22Rv1 (cell line): ENCODE data around the gene SARS1.

Source experiments
- ZFX ChIP-seq: fragments of 450-650 bp; IDR thresholded peaks from 2 replicates; pipeline ENCODE4 v1.6.1; 2017; ENCODE audit warnings: antibody characterized with exemption, borderline replicate concordance
- TF ChIP-seq, protein P1 (sequence below): fragments of 450-650 bp; IDR thresholded peaks from 2 replicates; pipeline ENCODE4 v1.5.1; 2017; ENCODE audit warnings: mild to moderate bottlenecking

DNA sequence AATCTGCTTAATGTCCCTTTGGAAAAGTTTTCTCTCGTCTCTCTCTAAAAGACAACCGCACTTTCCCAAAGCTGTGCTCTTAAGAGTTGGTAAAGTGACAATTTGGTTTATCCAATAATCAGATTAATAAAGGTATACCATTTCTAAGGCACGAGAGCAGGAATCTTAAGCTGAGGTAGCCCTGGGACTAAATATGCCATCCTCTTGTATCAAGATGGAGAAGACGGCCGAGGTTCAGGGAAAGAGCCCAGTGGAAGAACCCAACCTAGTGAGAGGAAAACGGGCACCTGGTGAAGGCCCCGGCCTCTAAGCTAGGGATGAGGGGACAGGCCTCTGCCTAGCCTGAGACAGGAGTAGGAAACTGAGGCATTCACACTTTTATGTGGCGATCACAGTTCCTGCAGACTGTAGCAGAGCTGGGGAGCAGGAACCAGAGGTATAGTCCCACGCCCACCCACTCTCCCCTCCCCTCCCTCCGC lies 334 bp upstream of the SARS1 start:
- TF ChIP-seq, protein P1, sequence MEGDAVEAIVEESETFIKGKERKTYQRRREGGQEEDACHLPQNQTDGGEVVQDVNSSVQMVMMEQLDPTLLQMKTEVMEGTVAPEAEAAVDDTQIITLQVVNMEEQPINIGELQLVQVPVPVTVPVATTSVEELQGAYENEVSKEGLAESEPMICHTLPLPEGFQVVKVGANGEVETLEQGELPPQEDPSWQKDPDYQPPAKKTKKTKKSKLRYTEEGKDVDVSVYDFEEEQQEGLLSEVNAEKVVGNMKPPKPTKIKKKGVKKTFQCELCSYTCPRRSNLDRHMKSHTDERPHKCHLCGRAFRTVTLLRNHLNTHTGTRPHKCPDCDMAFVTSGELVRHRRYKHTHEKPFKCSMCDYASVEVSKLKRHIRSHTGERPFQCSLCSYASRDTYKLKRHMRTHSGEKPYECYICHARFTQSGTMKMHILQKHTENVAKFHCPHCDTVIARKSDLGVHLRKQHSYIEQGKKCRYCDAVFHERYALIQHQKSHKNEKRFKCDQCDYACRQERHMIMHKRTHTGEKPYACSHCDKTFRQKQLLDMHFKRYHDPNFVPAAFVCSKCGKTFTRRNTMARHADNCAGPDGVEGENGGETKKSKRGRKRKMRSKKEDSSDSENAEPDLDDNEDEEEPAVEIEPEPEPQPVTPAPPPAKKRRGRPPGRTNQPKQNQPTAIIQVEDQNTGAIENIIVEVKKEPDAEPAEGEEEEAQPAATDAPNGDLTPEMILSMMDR, result no peak
- TF ChIP-seq ZFX, result no peak
